ENCODE measurements around the gene ALOX5AP.

DNA sequence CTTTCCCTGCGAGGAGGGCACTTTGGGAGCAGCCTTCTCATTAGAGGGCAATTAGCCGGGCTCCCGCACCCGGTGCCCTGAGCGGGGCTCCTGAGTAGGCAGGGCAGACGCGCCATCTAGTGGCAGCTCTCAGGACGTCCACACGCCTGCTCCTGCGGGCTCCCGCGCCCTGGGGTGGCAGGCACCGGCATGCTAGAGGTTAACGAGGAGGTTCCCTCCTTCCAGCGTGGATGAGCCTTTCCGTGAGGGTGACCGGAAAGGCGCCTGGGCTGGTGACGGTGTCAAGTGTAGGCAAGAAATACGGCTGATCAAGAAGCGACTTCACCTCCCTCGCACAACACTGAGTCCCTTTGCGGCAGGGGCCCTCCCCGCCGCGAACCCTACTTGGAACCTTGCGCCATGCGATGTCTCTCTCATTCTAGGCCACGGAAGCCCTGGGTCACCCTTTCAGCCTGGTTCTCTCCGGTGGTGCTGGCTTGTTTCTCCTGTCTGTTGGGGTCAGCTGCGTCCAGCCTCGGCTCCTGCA lies 67.7 kb downstream of the ALOX5AP start:
- TF ChIP-seq, protein P1, sequence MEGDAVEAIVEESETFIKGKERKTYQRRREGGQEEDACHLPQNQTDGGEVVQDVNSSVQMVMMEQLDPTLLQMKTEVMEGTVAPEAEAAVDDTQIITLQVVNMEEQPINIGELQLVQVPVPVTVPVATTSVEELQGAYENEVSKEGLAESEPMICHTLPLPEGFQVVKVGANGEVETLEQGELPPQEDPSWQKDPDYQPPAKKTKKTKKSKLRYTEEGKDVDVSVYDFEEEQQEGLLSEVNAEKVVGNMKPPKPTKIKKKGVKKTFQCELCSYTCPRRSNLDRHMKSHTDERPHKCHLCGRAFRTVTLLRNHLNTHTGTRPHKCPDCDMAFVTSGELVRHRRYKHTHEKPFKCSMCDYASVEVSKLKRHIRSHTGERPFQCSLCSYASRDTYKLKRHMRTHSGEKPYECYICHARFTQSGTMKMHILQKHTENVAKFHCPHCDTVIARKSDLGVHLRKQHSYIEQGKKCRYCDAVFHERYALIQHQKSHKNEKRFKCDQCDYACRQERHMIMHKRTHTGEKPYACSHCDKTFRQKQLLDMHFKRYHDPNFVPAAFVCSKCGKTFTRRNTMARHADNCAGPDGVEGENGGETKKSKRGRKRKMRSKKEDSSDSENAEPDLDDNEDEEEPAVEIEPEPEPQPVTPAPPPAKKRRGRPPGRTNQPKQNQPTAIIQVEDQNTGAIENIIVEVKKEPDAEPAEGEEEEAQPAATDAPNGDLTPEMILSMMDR (IDR thresholded peaks at IDR 0.05): peak; percentile 94
- TF ChIP-seq EZH2 (IDR thresholded peaks at IDR 0.05): no peak
